GM12872 (cell line): ENCODE results near the gene RASGEF1C.

ENCODE experiments used
- CTCF ChIP-seq: IDR thresholded peaks from 3 replicates; pipeline ENCODE4 v1.5.1; 2011; ENCODE audit warnings: low read depth, mild to moderate bottlenecking, low read length, moderate library complexity; ENCODE audit not compliant: insufficient read depth

RASGEF1C gene

GRCh38 chr5:180235846-180236245 is 26.8 kb upstream of the RASGEF1C start:
- no peak for TF ChIP-seq CTCF

GRCh38 chr5:180235077-180235476 is 26.1 kb upstream of the RASGEF1C start:
- TF ChIP-seq CTCF: no peak

GRCh38 chr5:180234271-180234670 is 25.3 kb upstream of the RASGEF1C start:
- no peak for TF ChIP-seq CTCF

GRCh38 chr5:180233729-180234128 is 24.7 kb upstream of the RASGEF1C start:
- no peak for TF ChIP-seq CTCF

GRCh38 chr5:180230017-180230416 is 21.0 kb upstream of the RASGEF1C start:
- TF ChIP-seq CTCF: no peak

GRCh38 chr5:180222056-180222455 is 13.0 kb upstream of the RASGEF1C start:
- TF ChIP-seq CTCF: no peak

GRCh38 chr5:180217797-180218196 is 8.8 kb upstream of the RASGEF1C start:
- TF ChIP-seq CTCF: no peak
